Upper lobe of left lung (tissue), 6 donors: ENCODE results near the gene ZXDC. TPM values are rescaled to one million over a fixed set of nuclear protein-coding genes. Genes with fewer than 3 reads are reported as not detected.
A peak's percentile ranks its signal among the peaks of the same experiment; 100 is the strongest.

Experiments
- ATAC-seq, 2 donors: fragments of 200-7000 bp; cut with Tn5 transposase; one replicate each; pipeline ENCODE4 v1.9.1; 2022; ENCODE audit warnings: mild to moderate bottlenecking in 2 of 2, moderate library complexity in 2 of 2; ENCODE audit not compliant: low FRiP score in 2 of 2
- DNase-seq, 2 donors: peaks; one replicate each; pipeline ENCODE4 v3.0.0-alpha.2; 2019 to 2020
- H3K27ac ChIP-seq, 4 donors: fragments of 200-600 bp; sonication (generic); one replicate each; pipeline ENCODE4 v1.5.1; 2016 to 2019
- H3K27me3 ChIP-seq, 4 donors: fragments of 200-600 bp; sonication (generic); one replicate each; pipeline ENCODE4 v1.5.1; 2017 to 2019
- H3K36me3 ChIP-seq, 4 donors: fragments of 200-600 bp; sonication (generic); one replicate each; pipeline ENCODE4 v1.5.1; 2016 to 2019
- H3K4me1 ChIP-seq, 4 donors: fragments of 200-600 bp; sonication (generic); one replicate each; pipeline ENCODE4 v1.5.1; 2018 to 2019
- H3K4me3 ChIP-seq, 4 donors: fragments of 200-600 bp; sonication (generic); one replicate each; pipeline ENCODE4 v1.5.1; 2017 to 2019; ENCODE audit warnings: mild to moderate bottlenecking in 2 of 4, moderate library complexity in 1 of 4
- H3K9me3 ChIP-seq, 4 donors: fragments of 200-600 bp; sonication (generic); one replicate each; pipeline ENCODE4 v1.5.1; 2018 to 2019
- CTCF ChIP-seq, 6 experiments: fragments of 450-650 bp in 4 of 6; fragments of 200-600 bp in 2 of 6; sonication (generic) in 2 of 6; IDR thresholded peaks; one replicate each; pipeline ENCODE4 v1.5.1; 2016 to 2019; ENCODE audit warnings: antibody characterized with exemption in 6 of 6
- EP300 ChIP-seq, 4 donors: sonication (generic); formaldehyde crosslinking; IDR thresholded peaks; one replicate each; pipeline ENCODE4 v1.5.1; 2017; ENCODE audit warnings: antibody characterized with exemption in 4 of 4, control low read depth in 2 of 4
- POLR2A ChIP-seq, 4 donors: fragments of 450-650 bp; IDR thresholded peaks; one replicate each; pipeline ENCODE4 v1.5.1; 2016 to 2017; ENCODE audit warnings: antibody characterized with exemption in 4 of 4, mild to moderate bottlenecking in 2 of 4
- POLR2AphosphoS5 ChIP-seq, 2 donors: sonication (generic); formaldehyde crosslinking; IDR thresholded peaks; one replicate each; pipeline ENCODE4 v1.5.1; 2017; ENCODE audit warnings: antibody characterized with exemption in 2 of 2
- WGBS, 2 donors: methylation state at CpG; one replicate each; pipeline ENCODE4 v1.1.5; 2017 to 2018; 5-methylcytosine and 5-hydroxymethylcytosine counted together
- total RNA-seq, 6 donors: library from RNA; depleted of rRNA in 4 of 6; stranded (reverse); fragments of >200 nt in 4 of 6; gene quantifications; one replicate each; pipeline versions ENCODE4 v1.1.0 to v1.2.1, GENCODE V29; 2016 to 2021
- donor health status: DM: no; HTN: no; CAD: no; lungs with moderate emphysema.
- donor health status: DM: no; HTN: yes; CAD: no; lungs with severe emphysema.

The ZXDC gene
- total RNA-seq, 6 donors from 2014 or later: 35.9 to 112 (median 53.5) TPM

GRCh38 chr3:126399756-126400155 lies 75.9 kb downstream of the ZXDC start:
- H3K4me1 ChIP-seq: peaks cover 0 to 4% (median 3%) of the 10 kb centered on the region in 4 donors
- 85 to 97% methylated on average over 3 to 4 of the region's 4 CpGs for WGBS, 2 donors

GRCh38 chr3:126399351-126399735 lies 76.3 kb downstream of the ZXDC start:
- Histone ChIP-seq H3K4me3 (no peak overlapping the region), H3K4me1 (peaks cover 0 to 8% (median 5%) of the 10 kb centered on the region in 4 donors), H3K27ac (no peak overlapping the region), H3K9me3 (no peaks in the 10 kb centered on the region), H3K27me3 (peaks cover 0 to 8% (median 3%) of the 10 kb centered on the region in 4 donors), H3K36me3 (no peaks in the 10 kb centered on the region)
- TF ChIP-seq POLR2AphosphoS5 (IDR thresholded peaks at IDR 0.05) (no peak), CTCF (IDR thresholded peaks at IDR 0.05) (no peak), POLR2A (IDR thresholded peaks at IDR 0.05) (no peak), EP300 (IDR thresholded peaks at IDR 0.05) (no peak)
- WGBS, 2 donors: 50 to 80% methylated on average over 1 of the region's 1 CpG
- ATAC-seq (peak in 1 of 2 donors; percentile 57), DNase-seq (no peak)

More at GRCh38 chr3:126399756-126400155, 75.9 kb downstream of the ZXDC start:
- Histone ChIP-seq H3K36me3 (no peaks in the 10 kb centered on the region), H3K4me3 (no peak overlapping the region), H3K27ac (no peak overlapping the region), H3K9me3 (no peaks in the 10 kb centered on the region), H3K27me3 (peaks cover 0 to 4% (median under 1%) of the 10 kb centered on the region in 4 donors)
- no peak for DNase-seq
- ATAC-seq: no peak
- TF ChIP-seq POLR2AphosphoS5 (IDR thresholded peaks at IDR 0.05): no peak
- TF ChIP-seq POLR2A (IDR thresholded peaks at IDR 0.05): no peak
- TF ChIP-seq CTCF (IDR thresholded peaks at IDR 0.05): no peak
- no peak for TF ChIP-seq EP300 (IDR thresholded peaks at IDR 0.05)

GRCh38 chr3:126398423-126399350 lies 77.0 kb downstream of the ZXDC start:
- Histone ChIP-seq H3K36me3 (no peaks in the 10 kb centered on the region), H3K9me3 (no peaks in the 10 kb centered on the region), H3K27ac (no peak overlapping the region), H3K27me3 (peaks cover 0 to 8% (median 3%) of the 10 kb centered on the region in 4 donors), H3K4me1 (peaks cover 0 to 8% (median 5%) of the 10 kb centered on the region in 4 donors), H3K4me3 (no peak overlapping the region)
- ATAC-seq (no peak), DNase-seq (no peak)
- TF ChIP-seq EP300 (IDR thresholded peaks at IDR 0.05): no peak
- no peak for TF ChIP-seq POLR2A (IDR thresholded peaks at IDR 0.05)
- TF ChIP-seq CTCF (IDR thresholded peaks at IDR 0.05): no peak
- no peak for TF ChIP-seq POLR2AphosphoS5 (IDR thresholded peaks at IDR 0.05)
- WGBS, 2 donors: 94 to 95% methylated on average over 10 to 14 of the region's 14 CpGs

- DNase-seq (no peak), ATAC-seq (no peak)
- WGBS, 2 donors: 83 to 93% methylated on average over 6 to 12 of the region's 13 CpGs
- TF ChIP-seq POLR2A (IDR thresholded peaks at IDR 0.05) (no peak), CTCF (IDR thresholded peaks at IDR 0.05) (no peak), POLR2AphosphoS5 (IDR thresholded peaks at IDR 0.05) (no peak), EP300 (IDR thresholded peaks at IDR 0.05) (no peak)
- Histone ChIP-seq H3K4me3 (no peak overlapping the region), H3K9me3 (no peaks in the 10 kb centered on the region), H3K27me3 (peaks cover 0 to 8% (median 3%) of the 10 kb centered on the region in 4 donors), H3K36me3 (no peaks in the 10 kb centered on the region), H3K27ac (no peak overlapping the region), H3K4me1 (peaks cover 0 to 8% (median 5%) of the 10 kb centered on the region in 4 donors)
Measured at GRCh38 chr3:126397610-126398422, 77.9 kb downstream of the ZXDC start.
